ENCODE results near the gene ST3GAL2. TPM values are rescaled to one million over a fixed set of nuclear protein-coding genes. Genes with fewer than 3 reads are reported as not detected.

ST3GAL2 gene
- polyA plus RNA-seq, 1 donor from 2014 or later, result 9.7 TPM

- no peaks in the 10 kb centered on the region for H3K36me3 Mint-ChIP-seq
- H3K9me3 Mint-ChIP-seq, result no peaks in the 10 kb centered on the region
- peak overlapping the region; percentile 80 to 99 (median 94) for H3K4me3 Mint-ChIP-seq
- peak overlapping the region; percentile 36 to 95 (median 76) for H3K27ac Mint-ChIP-seq
- peaks cover 2% of the 10 kb centered on the region for H3K27me3 Mint-ChIP-seq
- H3K4me1 Mint-ChIP-seq, result peaks cover 31 to 48% (median 40%) of the 10 kb centered on the region in 3 donors
These were observed 1.8 kb downstream of the ST3GAL2 start for GRCh38 chr16:70437017-70437581.

- Mint-ChIP-seq H3K36me3 (no peaks in the 10 kb centered on the region), H3K4me3 (peak overlapping the region in 3 of 4 donors; percentile 1 to 74 (median 17)), H3K27ac (peak overlapping the region in 2 of 3 donors; percentile 80 to 90), H3K9me3 (no peaks in the 10 kb centered on the region), H3K27me3 (peaks cover 2% of the 10 kb centered on the region), H3K4me1 (peaks cover 43 to 63% (median 55%) of the 10 kb centered on the region in 3 donors)
These were observed 4.2 kb downstream of the ST3GAL2 start for GRCh38 chr16:70434484-70435260.

GRCh38 chr16:70433458-70434103, 5.3 kb downstream of the ST3GAL2 start:
- Mint-ChIP-seq H3K4me1 (peaks cover 48 to 68% (median 60%) of the 10 kb centered on the region in 3 donors), H3K9me3 (no peaks in the 10 kb centered on the region)

GRCh38 chr16:70432723-70433457, 6.0 kb downstream of the ST3GAL2 start:
- peaks cover 52 to 71% (median 61%) of the 10 kb centered on the region in 3 donors for H3K4me1 Mint-ChIP-seq
- H3K27me3 Mint-ChIP-seq, result peaks cover 2% of the 10 kb centered on the region
- H3K9me3 Mint-ChIP-seq, result no peaks in the 10 kb centered on the region
- peak overlapping the region; percentile 20 to 87 (median 70) for H3K4me3 Mint-ChIP-seq
- peak overlapping the region; percentile 84 to 91 (median 90) for H3K27ac Mint-ChIP-seq
- H3K36me3 Mint-ChIP-seq, result no peaks in the 10 kb centered on the region

More at GRCh38 chr16:70433458-70434103, 5.3 kb downstream of the ST3GAL2 start:
- peaks cover 2% of the 10 kb centered on the region for H3K27me3 Mint-ChIP-seq
- peak overlapping the region in 3 of 4 donors; percentile 20 to 87 (median 82) for H3K4me3 Mint-ChIP-seq
- H3K36me3 Mint-ChIP-seq, result no peaks in the 10 kb centered on the region
- H3K27ac Mint-ChIP-seq, result peak overlapping the region in 2 of 3 donors; percentile 90 to 91

- Mint-ChIP-seq H3K9me3 (no peaks in the 10 kb centered on the region), H3K27ac (peak overlapping the region; percentile 84 to 91 (median 90)), H3K4me3 (peak overlapping the region in 3 of 4 donors; percentile 20 to 82 (median 53)), H3K27me3 (no peaks in the 10 kb centered on the region), H3K4me1 (peaks cover 53 to 69% (median 60%) of the 10 kb centered on the region in 3 donors), H3K36me3 (no peaks in the 10 kb centered on the region)
These were observed 6.6 kb downstream of the ST3GAL2 start for GRCh38 chr16:70432356-70432722.

GRCh38 chr16:70430667-70431536, 8.0 kb downstream of the ST3GAL2 start:
- Mint-ChIP-seq H3K9me3 (no peaks in the 10 kb centered on the region), H3K4me3 (peak overlapping the region; percentile 36 to 75 (median 56)), H3K27me3 (no peaks in the 10 kb centered on the region), H3K36me3 (no peaks in the 10 kb centered on the region), H3K27ac (peak overlapping the region; percentile 90 to 99 (median 93)), H3K4me1 (peaks cover 47 to 63% (median 55%) of the 10 kb centered on the region in 3 donors)

- Mint-ChIP-seq H3K4me3 (peak overlapping the region in 3 of 4 donors; percentile 19 to 75 (median 48)), H3K27ac (peak overlapping the region; percentile 90 to 99 (median 93)), H3K27me3 (no peaks in the 10 kb centered on the region), H3K9me3 (no peaks in the 10 kb centered on the region), H3K4me1 (peaks cover 47 to 63% (median 57%) of the 10 kb centered on the region in 3 donors), H3K36me3 (peaks cover 4% of the 10 kb centered on the region)
These were observed 8.8 kb downstream of the ST3GAL2 start for GRCh38 chr16:70429888-70430666.

GRCh38 chr16:70428178-70428998, 10.5 kb downstream of the ST3GAL2 start:
- H3K27me3 Mint-ChIP-seq, result no peaks in the 10 kb centered on the region

GRCh38 chr16:70427786-70428177, 11.1 kb downstream of the ST3GAL2 start:
- no peaks in the 10 kb centered on the region for H3K27me3 Mint-ChIP-seq
- peak overlapping the region in 1 of 4 donors; percentile 1 for H3K4me3 Mint-ChIP-seq
- no peaks in the 10 kb centered on the region for H3K9me3 Mint-ChIP-seq
- H3K36me3 Mint-ChIP-seq, result peaks cover 4% of the 10 kb centered on the region
- H3K4me1 Mint-ChIP-seq, result peaks cover 34 to 43% (median 36%) of the 10 kb centered on the region in 3 donors
- H3K27ac Mint-ChIP-seq, result peak overlapping the region in 1 of 3 donors; percentile 90

More at GRCh38 chr16:70428178-70428998, 10.5 kb downstream of the ST3GAL2 start:
- Mint-ChIP-seq H3K4me3 (peak overlapping the region in 3 of 4 donors; percentile 6 to 77 (median 8)), H3K27ac (peak overlapping the region; percentile 59 to 90 (median 88)), H3K36me3 (peaks cover 4% of the 10 kb centered on the region), H3K9me3 (no peaks in the 10 kb centered on the region), H3K4me1 (peaks cover 40 to 49% (median 41%) of the 10 kb centered on the region in 3 donors)

GRCh38 chr16:70422543-70422942, 16.4 kb downstream of the ST3GAL2 start:
- peaks cover 6% of the 10 kb centered on the region for H3K36me3 Mint-ChIP-seq
- peak overlapping the region in 1 of 4 donors; percentile 41 for H3K4me3 Mint-ChIP-seq
- peaks cover 11 to 18% (median 16%) of the 10 kb centered on the region in 3 donors for H3K4me1 Mint-ChIP-seq
- H3K9me3 Mint-ChIP-seq, result no peaks in the 10 kb centered on the region
- H3K27ac Mint-ChIP-seq, result no peak overlapping the region
- H3K27me3 Mint-ChIP-seq, result no peaks in the 10 kb centered on the region

GRCh38 chr16:70421473-70422311, 17.2 kb downstream of the ST3GAL2 start:
- Mint-ChIP-seq H3K4me3 (no peak overlapping the region), H3K36me3 (peaks cover 6% of the 10 kb centered on the region), H3K27ac (no peak overlapping the region), H3K4me1 (peaks cover 13 to 26% (median 20%) of the 10 kb centered on the region in 3 donors), H3K9me3 (no peaks in the 10 kb centered on the region), H3K27me3 (no peaks in the 10 kb centered on the region)

- Mint-ChIP-seq H3K27me3 (no peaks in the 10 kb centered on the region), H3K4me3 (no peak overlapping the region), H3K4me1 (peaks cover 20 to 30% (median 27%) of the 10 kb centered on the region in 3 donors), H3K36me3 (peaks cover 6% of the 10 kb centered on the region), H3K27ac (peak overlapping the region in 1 of 3 donors; percentile 50), H3K9me3 (no peaks in the 10 kb centered on the region)
These were observed 17.9 kb downstream of the ST3GAL2 start for GRCh38 chr16:70421014-70421413.

Measured in IgD-negative memory B cell (primary cell).